H1 (cell line): ENCODE measurements around the gene DYSF. TPM values are rescaled to one million over a fixed set of nuclear protein-coding genes. Genes with fewer than 3 reads are reported as not detected.

Source experiments
- CTCF ChIA-PET: fragments of 300-600 bp; sonication (Branson Sonifier 250); formaldehyde crosslinking; loops from one replicate; lab custom pipeline; 2021; ENCODE audit not compliant: partially characterized antibody; lab: Charles Lee
- POLR2A ChIA-PET: fragments of 300-600 bp; sonication (Branson Sonifier 250); formaldehyde crosslinking; loops from one replicate; lab custom pipeline; 2021; ENCODE audit warnings: inconsistent platforms; ENCODE audit not compliant: partially characterized antibody; lab: Charles Lee
- DNase-seq, 2 experiments: peaks; one replicate each; pipeline versions ENCODE4 v3.0.0 to v3.0.0-alpha.2; 2010 to 2022; ENCODE audit warnings: low spot score in 2 of 2, low read depth in 1 of 2, mixed read lengths in 1 of 2
- FAIRE-seq: peaks from 2 replicates; lab custom pipeline; 2011; peaks lifted over from hg19 to GRCh38; lab: Jason Lieb, UNC
- H2AFZ ChIP-seq: 2 replicates; pipeline ENCODE4 v1.8.1; 2012; ENCODE audit warnings: low read length, inconsistent platforms
- H2AK5ac ChIP-seq: 2 replicates; pipeline ENCODE4 v1.6.1; 2013; ENCODE audit warnings: low read depth, low read length
- H2BK120ac ChIP-seq: replicated peaks from 2 replicates; pipeline ENCODE3; 2013; ENCODE audit warnings: low read depth, low read length, inconsistent platforms
- H2BK12ac ChIP-seq: 2 replicates; pipeline ENCODE4 v1.6.1; 2013; ENCODE audit warnings: low read depth, low read length
- H2BK15ac ChIP-seq: 2 replicates; pipeline ENCODE4 v1.6.1; 2013; ENCODE audit warnings: low read length
- H2BK20ac ChIP-seq: 2 replicates; pipeline ENCODE4 v1.6.1; 2013; ENCODE audit warnings: low read length
- H2BK5ac ChIP-seq: 2 replicates; pipeline ENCODE4 v1.6.1; 2013; ENCODE audit warnings: low read depth, low read length
- H3K14ac ChIP-seq: 2 replicates; pipeline ENCODE4 v1.6.1; 2013; ENCODE audit warnings: inconsistent platforms; ENCODE audit not compliant: insufficient read length
- H3K18ac ChIP-seq: 2 replicates; pipeline ENCODE4 v1.6.1; 2013; ENCODE audit warnings: low read length; ENCODE audit errors: extremely low read depth
- H3K23ac ChIP-seq: 2 replicates; pipeline ENCODE4 v1.6.1; 2013; ENCODE audit warnings: inconsistent platforms; ENCODE audit not compliant: insufficient read length
- H3K23me2 ChIP-seq: 2 replicates; pipeline ENCODE4 v1.6.1; 2013; ENCODE audit warnings: low read depth, low read length
- H3K27ac ChIP-seq: 2 replicates; pipeline ENCODE4 v1.6.1; 2011; ENCODE audit warnings: low read depth, low read length, inconsistent platforms
- H3K27me3 ChIP-seq, 4 experiments: replicated peaks in 1 of 4; 1 replicate in 1 of 4; 2 replicates in 3 of 4; pipeline versions ENCODE4 v1.6.1 to v1.8.1; 2011 to 2013; ENCODE audit warnings: low read length in 3 of 4, mild to moderate bottlenecking in 3 of 4, inconsistent platforms in 2 of 4, mixed read lengths in 2 of 4, moderate library complexity in 1 of 4; ENCODE audit not compliant: control insufficient read depth in 3 of 4, insufficient read depth in 3 of 4; ENCODE audit errors: extremely low read depth in 1 of 4
- H3K36me3 ChIP-seq, 4 experiments: 2 replicates each; pipeline versions ENCODE4 v1.6.1 to v1.8.1; 2011 to 2013; ENCODE audit warnings: mild to moderate bottlenecking in 4 of 4, low read length in 3 of 4, moderate library complexity in 2 of 4, control low read depth in 1 of 4, inconsistent platforms in 1 of 4; ENCODE audit not compliant: insufficient read depth in 4 of 4, control insufficient read depth in 2 of 4
- H3K4ac ChIP-seq: replicated peaks from 2 replicates; pipeline ENCODE3; 2013; ENCODE audit warnings: low read length, low read depth, mixed read lengths, inconsistent platforms; ENCODE audit not compliant: insufficient read length
- H3K4me1 ChIP-seq, 4 experiments: replicated peaks in 1 of 4; 1 replicate in 1 of 4; 2 replicates in 3 of 4; pipeline versions ENCODE4 v1.6.1 to v1.8.1; 2011 to 2013; ENCODE audit warnings: low read length in 3 of 4, inconsistent platforms in 2 of 4, mixed read lengths in 1 of 4; ENCODE audit not compliant: insufficient read depth in 4 of 4, control insufficient read depth in 3 of 4
- H3K4me2 ChIP-seq, 2 experiments: 2 replicates each; pipeline versions ENCODE4 v1.6.1 to v1.8.1; 2011 to 2013; ENCODE audit warnings: low read depth in 2 of 2, low read length in 2 of 2, control low read depth in 1 of 2, inconsistent platforms in 1 of 2, mild to moderate bottlenecking in 1 of 2; ENCODE audit not compliant: insufficient read depth in 1 of 2
- H3K4me3 ChIP-seq, 4 experiments: fragments of 200-600, 300-600 bp in 1 of 4; sonication (generic), shearing (Covaris generic), sonication (Bioruptor Twin) in 1 of 4; 2 replicates each; pipeline versions ENCODE4 v1.5.1 to v1.8.1; 2011 to 2016; ENCODE audit warnings: low read length in 4 of 4, low read depth in 3 of 4, control low read depth in 2 of 4, inconsistent platforms in 2 of 4, mild to moderate bottlenecking in 2 of 4, mixed read lengths in 1 of 4, moderate library complexity in 1 of 4; ENCODE audit not compliant: insufficient read depth in 2 of 4; ENCODE audit errors: extremely low read depth in 1 of 4
- H3K56ac ChIP-seq: replicated peaks from 2 replicates; pipeline ENCODE3; 2013; ENCODE audit warnings: low read depth, mild to moderate bottlenecking, mixed read lengths, low read length, inconsistent platforms; ENCODE audit not compliant: insufficient read length
- H3K79me1 ChIP-seq: 2 replicates; pipeline ENCODE4 v1.6.1; 2013; ENCODE audit warnings: low read depth, low read length, control low read depth
- H3K79me2 ChIP-seq, 2 experiments: 2 replicates each; pipeline versions ENCODE4 v1.6.1 to v1.8.1; 2012 to 2013; ENCODE audit warnings: low read length in 2 of 2, mild to moderate bottlenecking in 2 of 2, inconsistent platforms in 1 of 2; ENCODE audit not compliant: insufficient read depth in 2 of 2, control insufficient read depth in 1 of 2
- H3K9ac ChIP-seq, 4 experiments: replicated peaks in 1 of 4; 1 replicate in 1 of 4; 2 replicates in 3 of 4; pipeline versions ENCODE4 v1.6.1 to v1.8.1; 2011 to 2013; ENCODE audit warnings: low read depth in 3 of 4, low read length in 3 of 4, control low read depth in 2 of 4, mild to moderate bottlenecking in 2 of 4, moderate library complexity in 2 of 4, inconsistent platforms in 1 of 4; ENCODE audit errors: extremely low read depth in 1 of 4
- H3K9me3 ChIP-seq, 2 experiments: 2 replicates each; pipeline versions ENCODE4 v1.6.1 to v1.8.1; 2012 to 2013; ENCODE audit warnings: mild to moderate bottlenecking in 2 of 2, moderate library complexity in 2 of 2, control low read depth in 1 of 2, inconsistent platforms in 1 of 2, low read depth in 1 of 2, low read length in 1 of 2, mixed read lengths in 1 of 2; ENCODE audit not compliant: insufficient read depth in 2 of 2
- H4K20me1 ChIP-seq, 2 experiments: replicated peaks in 1 of 2; 2 replicates each; pipeline versions ENCODE3 to v1.8.1; 2011 to 2013; ENCODE audit warnings: inconsistent platforms in 2 of 2, low read length in 2 of 2, mild to moderate bottlenecking in 1 of 2; ENCODE audit not compliant: insufficient read depth in 2 of 2, control insufficient read depth in 1 of 2
- H4K5ac ChIP-seq: 2 replicates; pipeline ENCODE4 v1.6.1; 2013; ENCODE audit warnings: low read length, low read depth, mixed read lengths, inconsistent platforms; ENCODE audit not compliant: insufficient read length
- H4K8ac ChIP-seq: 2 replicates; pipeline ENCODE4 v1.8.0; 2013; ENCODE audit warnings: mild to moderate bottlenecking, moderate library complexity, low read length, inconsistent platforms; ENCODE audit not compliant: insufficient read depth; ENCODE audit errors: extremely low read depth
- H4K91ac ChIP-seq: replicated peaks from 2 replicates; pipeline ENCODE3; 2013; ENCODE audit warnings: low read length, mixed read lengths, inconsistent platforms; ENCODE audit not compliant: insufficient read length
- ATF3 ChIP-seq: IDR thresholded peaks from 2 replicates; pipeline ENCODE4 v1.6.1; 2011; ENCODE audit warnings: low read depth, mild to moderate bottlenecking, low read length; ENCODE audit not compliant: insufficient read depth
- CBX5 ChIP-seq: fragments of 300-800, 300-1000 bp; sonication (generic); IDR thresholded peaks from 2 replicates; pipeline ENCODE4 v1.7.1; 2016; ENCODE audit warnings: antibody characterized with exemption, low read length, low read depth
- CHD1 ChIP-seq: IDR thresholded peaks from 2 replicates; pipeline ENCODE4 v1.6.1; 2012; ENCODE audit warnings: low read depth, low read length, improper control_type of control experiment
- EP300 ChIP-seq, 2 experiments: IDR thresholded peaks; 1 replicate in 1 of 2; 2 replicates in 1 of 2; pipeline ENCODE4 v1.6.1; 2011 to 2012; ENCODE audit warnings: low read depth in 2 of 2, low read length in 2 of 2, mild to moderate bottlenecking in 2 of 2, borderline replicate concordance in 1 of 2, inconsistent platforms in 1 of 2, moderate library complexity in 1 of 2
- POLR2AphosphoS5 ChIP-seq: IDR thresholded peaks from 2 replicates; pipeline ENCODE4 v1.6.1; 2011; ENCODE audit warnings: low read depth, low read length
- POU5F1 ChIP-seq: IDR thresholded peaks from 2 replicates; pipeline ENCODE4 v1.6.1; 2011; ENCODE audit warnings: low read depth, mild to moderate bottlenecking, low read length, moderate library complexity
- RBBP5 ChIP-seq: IDR thresholded peaks from 2 replicates; pipeline ENCODE4 v1.7.1; 2012; ENCODE audit warnings: low read depth, mild to moderate bottlenecking, inconsistent platforms, low read length, moderate library complexity, borderline replicate concordance
- SP1 ChIP-seq: IDR thresholded peaks from 2 replicates; pipeline ENCODE4 v1.6.1; 2011; ENCODE audit warnings: low read depth, low read length
- SUZ12 ChIP-seq: fragments of 200-600 bp; sonication (generic); IDR thresholded peaks from 2 replicates; pipeline ENCODE4 v1.6.1; 2012; ENCODE audit warnings: mild to moderate bottlenecking, inconsistent platforms, low read length, moderate library complexity, mixed read lengths
- TAF7 ChIP-seq: optimal IDR thresholded peaks from 2 replicates; pipeline ENCODE3; 2011; ENCODE audit warnings: low read depth, mild to moderate bottlenecking, inconsistent platforms, low read length, moderate library complexity, borderline replicate concordance
- YY1 ChIP-seq: IDR thresholded peaks from 2 replicates; pipeline ENCODE4 v1.6.1; 2011; ENCODE audit warnings: low read depth, mild to moderate bottlenecking, low read length
- WGBS, 2 experiments: shearing (Covaris generic) in 1 of 2; methylation state at CpG; one replicate each; pipeline versions ENCODE4 v1.1.6 to v1.1.7; 2013 to 2015; ENCODE audit warnings: low lambda C conversion rate in 2 of 2, mixed read lengths in 2 of 2, inconsistent platforms in 1 of 2, low coverage in 1 of 2, missing lambda C conversion rate in 1 of 2; ENCODE audit not compliant: insufficient replicate concordance in 2 of 2, insufficient coverage in 1 of 2, insufficient read length in 1 of 2; ENCODE audit errors: extremely low coverage in 1 of 2, missing lambda C conversion rate in 1 of 2; 5-methylcytosine and 5-hydroxymethylcytosine counted together
- polyA plus RNA-seq, 7 experiments: library from polyadenylated mRNA; depleted of rRNA in 3 of 7; stranded (reverse) in 5 of 7; unstranded in 2 of 7; fragments of >200 nt in 5 of 7; fragments of 200-250 nt in 2 of 7; gene quantifications; 1 replicate in 5 of 7; 2 replicates in 1 of 7; 4 replicates in 1 of 7; pipeline versions ENCODE4 v1.2.1 to v1.2.3, GENCODE V29; 2011 to 2013; ENCODE audit warnings: missing spikeins in 2 of 7, mixed read lengths in 2 of 7
- total RNA-seq: library from RNA; stranded (reverse); fragmentation: NEBNext Ultra II Directional; extraction: Animal tissue kit (Norgen Biotek cat#: 25700); gene quantifications from 2 replicates; pipeline ENCODE4 v1.2.1, GENCODE V29; 2021

DYSF gene
- total and polyA plus RNA-seq, 2 of the 8 experiments (the other 6 are each of a cell fraction or from before 2014, with no cell fraction given) = 5.8 to 7.1 TPM

- H3K18ac ChIP-seq = no peak overlapping the region
- ChIA-PET CTCF (interaction anchor here (0.8 to 1.5 kb wide), 4 partner anchors 12 to 432 kb away, joined by 3 to 4 read pairs (median 3); no protein-coding TSS in a partner anchor), POLR2A (interaction anchor here (0.6 to 2.2 kb wide), 3 partner anchors 14 to 70 kb away, joined by 3 to 4 read pairs (median 4); no protein-coding TSS in a partner anchor)
- no peaks in the 10 kb centered on the region for H3K79me1 ChIP-seq
- peaks cover 0 to 2% (median 0%) of the 10 kb centered on the region in 4 experiments; a peak in 2 of 7 replicates for H3K27me3 ChIP-seq
- WGBS, 2 experiments = 85% methylated on average over 21 of the region's 21 CpGs; no CpG with 5 or more reads in 1 of the 2 experiments
- H3K4me3 ChIP-seq = no peak overlapping the region
- H2BK120ac ChIP-seq = no peak overlapping the region
- H3K4me2 ChIP-seq = no peak overlapping the region
- H2AFZ ChIP-seq = no peak overlapping the region
- H4K8ac ChIP-seq = no peak overlapping the region; the same call in 1 of the 2 replicates
- H2BK5ac ChIP-seq = no peak overlapping the region
- no peaks in the 10 kb centered on the region for H3K36me3 ChIP-seq
- H2BK12ac ChIP-seq = no peak overlapping the region
- H4K20me1 ChIP-seq = no peaks in the 10 kb centered on the region
- H4K91ac ChIP-seq = peak overlapping the region; percentile 40
- no peaks in the 10 kb centered on the region for H3K23me2 ChIP-seq
- no peaks in the 10 kb centered on the region for H3K79me2 ChIP-seq
- no peak overlapping the region for H3K14ac ChIP-seq
- H3K9ac ChIP-seq = no peak overlapping the region
- H3K4ac ChIP-seq = no peak overlapping the region
- H3K27ac ChIP-seq = no peak overlapping the region
- H3K23ac ChIP-seq = no peak overlapping the region
- H2AK5ac ChIP-seq = no peak overlapping the region
- H3K4me1 ChIP-seq = peaks cover 6 to 27% (median 11%) of the 10 kb centered on the region in 4 experiments
- H2BK20ac ChIP-seq = no peak overlapping the region
- no peak for FAIRE-seq
- H4K5ac ChIP-seq = no peak overlapping the region
- H3K56ac ChIP-seq = no peak overlapping the region
- no peak overlapping the region for H2BK15ac ChIP-seq
- no peak for DNase-seq
- H3K9me3 ChIP-seq = no peaks in the 10 kb centered on the region
- no peak for TF ChIP-seq CHD1
- TF ChIP-seq POU5F1 = no peak
- no peak for TF ChIP-seq SP1
- TF ChIP-seq RBBP5 = no peak
- TF ChIP-seq SUZ12 = no peak
- TF ChIP-seq POLR2AphosphoS5 = no peak
- TF ChIP-seq YY1 = no peak
- no peak for TF ChIP-seq TAF7
- TF ChIP-seq EP300 (IDR thresholded peaks at IDR 0.05; ENCODE audit: borderline replicate concordance in 1 of 2, low read depth in 2 of 2, low read length in 2 of 2) = no peak
- TF ChIP-seq ATF3 = no peak
- TF ChIP-seq CBX5 = no peak
These were observed 236.8 kb downstream of the DYSF start for GRCh38 chr2:71689968-71690834.
